HepG2 (cell line): ENCODE measurements around the gene C11orf91. TPM values are rescaled to one million over a fixed set of nuclear protein-coding genes. Genes with fewer than 3 reads are reported as not detected.

Experiments used
- ATAC-seq: fragments of 200-7000 bp; cut with Tn5 transposase; 3 replicates; pipeline ENCODE4 v1.9.1; 2020; ENCODE audit warnings: mild to moderate bottlenecking, moderate library complexity
- BruUV-seq: library from RNA; stranded (reverse); fragments of 400-500 nt; replicated peaks from 2 replicates; lab custom pipeline; 2021; lab: Mats Ljungman, UMichigan
- CTCF ChIA-PET: fragments of 300-600 bp; formaldehyde crosslinking; extraction: SDS; loops from one replicate; lab custom pipeline; 2021; ENCODE audit warnings: low total read pairs, inconsistent platforms, low intra/inter-chr PET ratio; lab: Yijun Ruan, JAX
- POLR2A ChIA-PET: fragments of 350-600 bp; sonication (Branson Sonifier 250); formaldehyde crosslinking; loops from one replicate; lab custom pipeline; 2020; ENCODE audit warnings: antibody characterized with exemption, inconsistent platforms; lab: Yijun Ruan, JAX
- DNase-seq: peaks from one replicate; pipeline ENCODE4 v3.0.0-alpha.2; 2015; ENCODE audit warnings: low spot score
- FAIRE-seq: peaks from 3 replicates; lab custom pipeline; 2011; peaks lifted over from hg19 to GRCh38; lab: Jason Lieb, UNC
- H2AFZ ChIP-seq: one replicate; pipeline ENCODE4 v1.6.1; 2011; ENCODE audit warnings: low read length, inconsistent platforms
- H3K27ac ChIP-seq: fragments of 300-600 bp; 3 replicates; pipeline ENCODE4 v1.8.0; 2011; ENCODE audit warnings: mixed run types, mild to moderate bottlenecking, mixed read lengths, low read length, inconsistent platforms; ENCODE audit not compliant: insufficient read depth; ENCODE audit errors: extremely low read length
- H3K27me3 ChIP-seq, 2 experiments: fragments of 200-600 bp in 1 of 2; 2 replicates in 1 of 2; 3 replicates in 1 of 2; pipeline versions ENCODE4 v1.6.0 to v1.8.0; 2011; ENCODE audit warnings: low read length in 2 of 2, mild to moderate bottlenecking in 2 of 2, moderate library complexity in 2 of 2, inconsistent platforms in 1 of 2; ENCODE audit not compliant: insufficient read depth in 2 of 2, control insufficient read depth in 1 of 2
- H3K36me3 ChIP-seq, 2 experiments: fragments of 200-600 bp in 1 of 2; replicated peaks in 1 of 2; 2 replicates in 1 of 2; 3 replicates in 1 of 2; pipeline versions ENCODE4 v1.5.1 to v1.8.0; 2011; ENCODE audit warnings: low read length in 2 of 2, inconsistent platforms in 1 of 2; ENCODE audit not compliant: insufficient read depth in 2 of 2, control insufficient read depth in 1 of 2
- H3K4me1 ChIP-seq: 2 replicates; pipeline ENCODE4 v1.5.1; 2012; ENCODE audit warnings: low read length, inconsistent platforms; ENCODE audit not compliant: insufficient read depth
- H3K4me2 ChIP-seq: 2 replicates; pipeline ENCODE4 v1.6.0; 2011; ENCODE audit warnings: low read depth, low read length, inconsistent platforms
- H3K4me3 ChIP-seq, 3 experiments: fragments of 200-600 bp in 1 of 3; sonication (generic), shearing (Covaris generic) in 1 of 3; replicated peaks in 1 of 3; 2 replicates each; pipeline ENCODE4 v1.5.1; 2011 to 2016; ENCODE audit warnings: low read length in 3 of 3, inconsistent platforms in 2 of 3, low read depth in 2 of 3, mild to moderate bottlenecking in 2 of 3, control low read depth in 1 of 3, mixed read lengths in 1 of 3; ENCODE audit not compliant: insufficient read depth in 1 of 3
- H3K79me2 ChIP-seq: one replicate; pipeline ENCODE4 v1.6.1; 2011; ENCODE audit warnings: low read length, inconsistent platforms; ENCODE audit not compliant: insufficient read depth
- H3K9ac ChIP-seq: 2 replicates; pipeline ENCODE4 v1.6.0; 2011; ENCODE audit warnings: mild to moderate bottlenecking, low read depth, low read length, inconsistent platforms; ENCODE audit not compliant: insufficient read depth
- H3K9me3 ChIP-seq: 2 replicates; pipeline ENCODE4 v1.5.1; 2012; ENCODE audit warnings: mild to moderate bottlenecking, low read length
- H4K20me1 ChIP-seq: 2 replicates; pipeline ENCODE4 v1.6.0; 2011; ENCODE audit warnings: inconsistent platforms, mild to moderate bottlenecking, low read length, moderate library complexity; ENCODE audit not compliant: insufficient read depth
- CREB1 ChIP-seq, 2 experiments: fragments of 450-650 bp in 1 of 2; IDR thresholded peaks; 2 replicates each; pipeline ENCODE4 v1.6.1; 2016 to 2017; ENCODE audit warnings: control low read depth in 1 of 2, mild to moderate bottlenecking in 1 of 2, missing compliant biosample characterization in 1 of 2, missing genetic modification characterization in 1 of 2
- KDM5A ChIP-seq: fragments of 200-600 bp; sonication (generic); IDR thresholded peaks from 2 replicates; pipeline ENCODE4 v1.7.0; 2018; ENCODE audit warnings: antibody characterized with exemption, mild to moderate bottlenecking, low read length, borderline replicate concordance
- KMT2B ChIP-seq: IDR thresholded peaks from 2 replicates; pipeline ENCODE4 v1.6.1; 2016; ENCODE audit warnings: missing genetic modification reagents, missing compliant biosample characterization
- MLLT10 ChIP-seq: sonication (generic); formaldehyde crosslinking; IDR thresholded peaks from 2 replicates; pipeline ENCODE4 v1.4.0; 2020; ENCODE audit warnings: missing genetic modification reagents
- ONECUT2 ChIP-seq: sonication (generic); formaldehyde crosslinking; IDR thresholded peaks from 2 replicates; pipeline ENCODE4 v1.4.0; 2020; ENCODE audit warnings: missing genetic modification reagents
- SPEN ChIP-seq: sonication (generic); formaldehyde crosslinking; IDR thresholded peaks from 2 replicates; pipeline ENCODE4 v1.5.1; 2020; ENCODE audit warnings: low read depth, mild to moderate bottlenecking, missing genetic modification reagents
- TBP ChIP-seq: sonication (generic); formaldehyde crosslinking; IDR thresholded peaks from 2 replicates; pipeline ENCODE4 v1.5.0; 2020; ENCODE audit warnings: missing genetic modification reagents
- THAP7 ChIP-seq: sonication (generic); formaldehyde crosslinking; IDR thresholded peaks from 2 replicates; pipeline ENCODE4 v1.8.1; 2023; ENCODE audit warnings: mild to moderate bottlenecking, missing genetic modification reagents
- ZNF30 ChIP-seq: sonication (generic); formaldehyde crosslinking; IDR thresholded peaks from 2 replicates; pipeline ENCODE4 v1.5.0; 2020; ENCODE audit warnings: mild to moderate bottlenecking, missing genetic modification reagents
- ZNF773 ChIP-seq: sonication (generic); formaldehyde crosslinking; IDR thresholded peaks from 2 replicates; pipeline ENCODE4 v1.4.0; 2020; ENCODE audit warnings: missing genetic modification reagents, borderline replicate concordance
- ZNF83 ChIP-seq: sonication (generic); formaldehyde crosslinking; IDR thresholded peaks from 2 replicates; pipeline ENCODE4 v1.4.0; 2020; ENCODE audit warnings: missing genetic modification reagents, mild to moderate bottlenecking, borderline replicate concordance
- WGBS: methylation state at CpG from one replicate; pipeline ENCODE4 v1.1.6; 2017; ENCODE audit warnings: low lambda C conversion rate; 5-methylcytosine and 5-hydroxymethylcytosine counted together
- in situ Hi-C: cut with HindIII; loops from 2 replicates; pipeline ENCODE4 v1.10.0; 2017; ENCODE audit warnings: low pct_unique_long_range_greater_than_20kb; ENCODE audit not compliant: extremely low pct_ligation_motif_present
- intact Hi-C: fragments of 100-400 bp; cut with micrococcal nuclease; formaldehyde crosslinking; loops from one replicate; pipeline ENCODE4 v1.10.0; 2022; ENCODE audit not compliant: unreplicated experiment
- polyA plus RNA-seq, 8 experiments: library from polyadenylated mRNA; depleted of rRNA in 3 of 8; stranded (reverse) in 7 of 8; unstranded in 1 of 8; fragments of >200 nt; fragmentation: Illumina TruSeq in 4 of 8; extraction: Trizol in 4 of 8; gene quantifications; 2 replicates each; pipeline versions ENCODE4 v1.2.1 to v1.2.3, GENCODE V29; 2011 to 2016; ENCODE audit warnings: low read depth in 4 of 8, missing spikeins in 1 of 8, mixed read lengths in 1 of 8; ENCODE audit not compliant: insufficient read depth in 1 of 8
- total RNA-seq, 5 experiments: library from RNA; depleted of rRNA; stranded (reverse); fragments of >200 nt; fragmentation: Illumina TruSeq; extraction: Trizol; gene quantifications; 2 replicates each; pipeline ENCODE4 v1.2.3, GENCODE V29; 2016; ENCODE audit warnings: low read depth in 1 of 5
- TF ChIP-seq, protein P1 (sequence below): IDR thresholded peaks from 2 replicates; pipeline ENCODE4 v1.6.1; 2016; ENCODE audit warnings: missing genetic modification reagents, missing compliant biosample characterization
- TF ChIP-seq, protein P2 (sequence below): sonication (generic); formaldehyde crosslinking; IDR thresholded peaks from 2 replicates; pipeline ENCODE4 v1.5.1; 2020; ENCODE audit warnings: missing genetic modification reagents, mild to moderate bottlenecking, borderline replicate concordance
- TF ChIP-seq, protein P3 (sequence below): IDR thresholded peaks from 2 replicates; pipeline ENCODE4 v1.6.1; 2012; ENCODE audit warnings: inconsistent platforms
- TF ChIP-seq, protein P4 (sequence below): sonication (generic); formaldehyde crosslinking; conservative IDR thresholded peaks from 2 replicates; pipeline ENCODE4 v1.8.0; 2022; ENCODE audit warnings: low read depth, missing genetic modification reagents
- TF ChIP-seq, protein P5 (sequence below): sonication (generic); formaldehyde crosslinking; IDR thresholded peaks from 2 replicates; pipeline ENCODE4 v1.4.0; 2020; ENCODE audit warnings: missing genetic modification reagents, mild to moderate bottlenecking, borderline replicate concordance

The C11orf91 gene
- total and polyA plus RNA-seq, 2 of the 13 experiments (the other 11 are each of a cell fraction or from before 2014, with no cell fraction given): 0.35 TPM; not detected in 1

- DNase-seq (peak; percentile 28), ATAC-seq (peak; percentile 21), FAIRE-seq (peak; percentile 47)
- intact Hi-C loops: loop anchor here (10.0 kb wide), 1 partner anchor 430 kb away; no protein-coding TSS in a partner anchor
- peak overlapping the region; percentile 61 for H3K27ac ChIP-seq
- no peaks in the 10 kb centered on the region for H3K36me3 ChIP-seq
- H3K9ac ChIP-seq: peak overlapping the region; percentile 11; the same call in 1 of the 2 replicates
- no peaks in the 10 kb centered on the region for H3K9me3 ChIP-seq
- H3K4me3 ChIP-seq: no peak overlapping the region
- H3K4me1 ChIP-seq: peaks cover 88% of the 10 kb centered on the region
- CTCF ChIA-PET: no interaction called here
- in situ Hi-C loops: no loop called here
- H3K27me3 ChIP-seq: no peaks in the 10 kb centered on the region
- H4K20me1 ChIP-seq: no peaks in the 10 kb centered on the region
- BruUV-seq: no TSS peak
- WGBS: 88% methylated on average over 3 of the region's 4 CpGs
- no peaks in the 10 kb centered on the region for H3K79me2 ChIP-seq
- no peak overlapping the region for H3K4me2 ChIP-seq
- POLR2A ChIA-PET: interaction anchor here (1.0 kb wide), 2 partner anchors 21 to 41 kb away, joined by 3 read pairs; partner anchors contain the start of gene CD59
- no peak overlapping the region for H2AFZ ChIP-seq
- no peak for TF ChIP-seq SPEN (CRISPR knock-in tag)
- no peak for TF ChIP-seq ZNF30 (CRISPR knock-in tag)
- no peak for TF ChIP-seq TBP (CRISPR knock-in tag)
- TF ChIP-seq CREB1 (IDR thresholded peaks at IDR 0.05): no peak
- TF ChIP-seq CREB1 (CRISPR knock-in tag; IDR thresholded peaks at IDR 0.05): 0 out of 2 replicates have a peak, but pooled peaks have one; percentile 14
- TF ChIP-seq, protein P1, sequence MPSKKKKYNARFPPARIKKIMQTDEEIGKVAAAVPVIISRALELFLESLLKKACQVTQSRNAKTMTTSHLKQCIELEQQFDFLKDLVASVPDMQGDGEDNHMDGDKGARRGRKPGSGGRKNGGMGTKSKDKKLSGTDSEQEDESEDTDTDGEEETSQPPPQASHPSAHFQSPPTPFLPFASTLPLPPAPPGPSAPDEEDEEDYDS: no peak
- no peak for TF ChIP-seq KDM5A
- TF ChIP-seq, protein P2, sequence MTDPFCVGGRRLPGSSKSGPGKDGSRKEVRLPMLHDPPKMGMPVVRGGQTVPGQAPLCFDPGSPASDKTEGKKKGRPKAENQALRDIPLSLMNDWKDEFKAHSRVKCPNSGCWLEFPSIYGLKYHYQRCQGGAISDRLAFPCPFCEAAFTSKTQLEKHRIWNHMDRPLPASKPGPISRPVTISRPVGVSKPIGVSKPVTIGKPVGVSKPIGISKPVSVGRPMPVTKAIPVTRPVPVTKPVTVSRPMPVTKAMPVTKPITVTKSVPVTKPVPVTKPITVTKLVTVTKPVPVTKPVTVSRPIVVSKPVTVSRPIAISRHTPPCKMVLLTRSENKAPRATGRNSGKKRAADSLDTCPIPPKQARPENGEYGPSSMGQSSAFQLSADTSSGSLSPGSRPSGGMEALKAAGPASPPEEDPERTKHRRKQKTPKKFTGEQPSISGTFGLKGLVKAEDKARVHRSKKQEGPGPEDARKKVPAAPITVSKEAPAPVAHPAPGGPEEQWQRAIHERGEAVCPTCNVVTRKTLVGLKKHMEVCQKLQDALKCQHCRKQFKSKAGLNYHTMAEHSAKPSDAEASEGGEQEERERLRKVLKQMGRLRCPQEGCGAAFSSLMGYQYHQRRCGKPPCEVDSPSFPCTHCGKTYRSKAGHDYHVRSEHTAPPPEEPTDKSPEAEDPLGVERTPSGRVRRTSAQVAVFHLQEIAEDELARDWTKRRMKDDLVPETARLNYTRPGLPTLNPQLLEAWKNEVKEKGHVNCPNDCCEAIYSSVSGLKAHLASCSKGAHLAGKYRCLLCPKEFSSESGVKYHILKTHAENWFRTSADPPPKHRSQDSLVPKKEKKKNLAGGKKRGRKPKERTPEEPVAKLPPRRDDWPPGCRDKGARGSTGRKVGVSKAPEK (CRISPR knock-in tag): no peak
- TF ChIP-seq, protein P3, sequence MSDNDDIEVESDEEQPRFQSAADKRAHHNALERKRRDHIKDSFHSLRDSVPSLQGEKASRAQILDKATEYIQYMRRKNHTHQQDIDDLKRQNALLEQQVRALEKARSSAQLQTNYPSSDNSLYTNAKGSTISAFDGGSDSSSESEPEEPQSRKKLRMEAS: no peak
- no peak for TF ChIP-seq KMT2B (CRISPR knock-in tag)
- TF ChIP-seq, protein P4, sequence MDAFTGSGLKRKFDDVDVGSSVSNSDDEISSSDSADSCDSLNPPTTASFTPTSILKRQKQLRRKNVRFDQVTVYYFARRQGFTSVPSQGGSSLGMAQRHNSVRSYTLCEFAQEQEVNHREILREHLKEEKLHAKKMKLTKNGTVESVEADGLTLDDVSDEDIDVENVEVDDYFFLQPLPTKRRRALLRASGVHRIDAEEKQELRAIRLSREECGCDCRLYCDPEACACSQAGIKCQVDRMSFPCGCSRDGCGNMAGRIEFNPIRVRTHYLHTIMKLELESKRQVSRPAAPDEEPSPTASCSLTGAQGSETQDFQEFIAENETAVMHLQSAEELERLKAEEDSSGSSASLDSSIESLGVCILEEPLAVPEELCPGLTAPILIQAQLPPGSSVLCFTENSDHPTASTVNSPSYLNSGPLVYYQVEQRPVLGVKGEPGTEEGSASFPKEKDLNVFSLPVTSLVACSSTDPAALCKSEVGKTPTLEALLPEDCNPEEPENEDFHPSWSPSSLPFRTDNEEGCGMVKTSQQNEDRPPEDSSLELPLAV (CRISPR knock-in tag): no peak
- TF ChIP-seq, protein P5, sequence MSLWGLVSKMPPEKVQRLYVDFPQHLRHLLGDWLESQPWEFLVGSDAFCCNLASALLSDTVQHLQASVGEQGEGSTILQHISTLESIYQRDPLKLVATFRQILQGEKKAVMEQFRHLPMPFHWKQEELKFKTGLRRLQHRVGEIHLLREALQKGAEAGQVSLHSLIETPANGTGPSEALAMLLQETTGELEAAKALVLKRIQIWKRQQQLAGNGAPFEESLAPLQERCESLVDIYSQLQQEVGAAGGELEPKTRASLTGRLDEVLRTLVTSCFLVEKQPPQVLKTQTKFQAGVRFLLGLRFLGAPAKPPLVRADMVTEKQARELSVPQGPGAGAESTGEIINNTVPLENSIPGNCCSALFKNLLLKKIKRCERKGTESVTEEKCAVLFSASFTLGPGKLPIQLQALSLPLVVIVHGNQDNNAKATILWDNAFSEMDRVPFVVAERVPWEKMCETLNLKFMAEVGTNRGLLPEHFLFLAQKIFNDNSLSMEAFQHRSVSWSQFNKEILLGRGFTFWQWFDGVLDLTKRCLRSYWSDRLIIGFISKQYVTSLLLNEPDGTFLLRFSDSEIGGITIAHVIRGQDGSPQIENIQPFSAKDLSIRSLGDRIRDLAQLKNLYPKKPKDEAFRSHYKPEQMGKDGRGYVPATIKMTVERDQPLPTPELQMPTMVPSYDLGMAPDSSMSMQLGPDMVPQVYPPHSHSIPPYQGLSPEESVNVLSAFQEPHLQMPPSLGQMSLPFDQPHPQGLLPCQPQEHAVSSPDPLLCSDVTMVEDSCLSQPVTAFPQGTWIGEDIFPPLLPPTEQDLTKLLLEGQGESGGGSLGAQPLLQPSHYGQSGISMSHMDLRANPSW: no peak
- no peak for TF ChIP-seq MLLT10 (CRISPR knock-in tag)
- peak; percentile 89 for TF ChIP-seq ONECUT2 (CRISPR knock-in tag)
- TF ChIP-seq ZNF773 (CRISPR knock-in tag): no peak
- no peak for TF ChIP-seq THAP7 (CRISPR knock-in tag)
- TF ChIP-seq ZNF83 (CRISPR knock-in tag): no peak
These were observed 5.5 kb downstream of the C11orf91 start for GRCh38 chr11:33695051-33695566.
